GM19238 (cell line): ENCODE data around the gene POLRMT.
A peak's percentile ranks its signal among the peaks of the same experiment; 100 is the strongest.
"Not testable (repeated sequence)": the region's sequence is repeated elsewhere in the genome, so short reads cannot be mapped to it uniquely, and the experiment has no call there.

Source experiments
- DNase-seq: peaks from one replicate; pipeline ENCODE4 v3.0.0; 2011; ENCODE audit warnings: low spot score; ENCODE audit not compliant: insufficient read length

Gene POLRMT

DNA sequence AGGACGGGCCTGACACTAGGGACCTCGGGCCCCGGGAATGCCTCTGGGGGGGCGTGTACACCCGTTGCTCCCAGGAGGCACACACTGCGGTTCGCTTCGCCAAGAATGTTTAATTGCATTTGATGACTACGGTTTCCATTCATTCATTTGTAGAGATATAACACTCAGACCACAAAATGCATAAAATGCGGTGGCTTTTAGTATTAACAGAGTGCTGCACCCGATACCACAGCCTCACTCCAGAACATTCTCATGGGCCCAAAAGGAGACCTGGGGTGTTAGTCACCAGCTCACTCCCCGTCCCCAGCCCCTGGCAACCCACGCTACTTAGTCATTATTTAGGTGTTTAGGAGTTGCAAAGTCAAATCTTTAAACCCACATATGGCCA, 21.9 kb downstream of the POLRMT start:
- DNase-seq = no peak

DNA sequence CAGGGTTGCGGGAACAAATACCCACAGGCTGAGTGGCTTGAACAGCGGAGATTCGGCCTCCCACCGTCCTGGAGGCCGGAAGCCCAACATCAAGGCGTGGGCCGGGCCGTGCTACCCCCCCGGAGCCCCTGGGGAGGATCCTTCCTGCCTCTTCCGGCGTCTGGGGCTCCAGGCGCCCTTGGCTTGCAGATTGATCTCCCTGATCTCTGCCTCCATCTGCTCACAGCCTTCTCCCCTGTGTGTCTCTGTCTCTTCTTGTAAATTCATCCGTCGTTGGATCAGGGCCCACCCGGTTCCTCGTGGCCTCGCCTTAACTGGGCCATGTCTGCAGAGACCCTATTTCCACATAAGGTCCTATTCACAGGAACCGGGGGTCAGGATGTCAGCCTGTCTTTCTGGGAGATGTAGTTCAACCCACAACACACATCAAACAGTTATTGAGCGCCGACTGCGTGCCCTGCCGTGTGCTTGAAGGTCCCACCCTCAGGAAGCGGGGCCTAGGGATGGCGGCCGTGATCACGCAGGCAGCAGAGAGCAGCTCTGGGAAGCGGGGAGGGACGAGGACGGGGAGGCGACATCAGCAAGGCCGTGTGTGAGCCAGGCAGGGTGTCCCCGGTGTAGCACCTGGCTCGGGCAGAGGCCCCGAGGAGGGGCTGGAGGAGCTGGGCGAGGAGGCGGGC, 22.4 kb downstream of the POLRMT start:
- DNase-seq = peak; percentile 75

DNA sequence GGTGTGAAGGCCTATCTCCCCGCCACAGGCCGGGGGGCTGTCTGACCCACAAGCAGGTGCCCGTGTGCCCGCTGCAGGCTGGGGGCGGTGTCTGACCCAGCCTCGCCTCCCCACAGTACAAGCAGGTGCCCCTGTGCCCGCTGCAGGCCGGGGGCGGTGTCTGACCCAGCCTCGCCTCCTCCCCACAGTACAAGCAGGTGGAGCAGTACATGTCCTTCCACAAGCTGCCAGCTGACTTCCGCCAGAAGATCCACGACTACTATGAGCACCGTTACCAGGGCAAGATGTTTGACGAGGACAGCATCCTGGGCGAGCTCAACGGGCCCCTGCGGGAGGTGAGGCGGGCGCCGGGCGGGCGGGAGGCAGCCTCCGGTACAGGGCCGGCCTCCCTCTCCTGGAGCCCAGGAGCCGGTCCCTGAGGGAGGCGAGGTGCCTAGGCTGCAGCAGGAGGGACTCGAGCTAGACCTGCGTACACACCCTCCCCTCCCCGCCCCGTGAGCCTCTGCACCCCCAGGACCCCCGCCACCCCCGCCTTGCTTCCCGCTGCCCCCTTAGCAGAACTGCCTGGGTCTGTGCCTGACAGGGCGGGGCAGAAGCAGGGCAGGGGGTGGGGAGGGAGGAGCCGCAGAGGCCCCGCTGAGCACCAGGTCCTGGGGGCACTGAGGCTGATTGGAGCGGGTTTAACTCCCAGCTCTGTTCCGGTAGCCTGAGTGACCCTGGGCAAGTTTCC, 23.1 kb downstream of the POLRMT start:
- peak; percentile 37 for DNase-seq

DNA sequence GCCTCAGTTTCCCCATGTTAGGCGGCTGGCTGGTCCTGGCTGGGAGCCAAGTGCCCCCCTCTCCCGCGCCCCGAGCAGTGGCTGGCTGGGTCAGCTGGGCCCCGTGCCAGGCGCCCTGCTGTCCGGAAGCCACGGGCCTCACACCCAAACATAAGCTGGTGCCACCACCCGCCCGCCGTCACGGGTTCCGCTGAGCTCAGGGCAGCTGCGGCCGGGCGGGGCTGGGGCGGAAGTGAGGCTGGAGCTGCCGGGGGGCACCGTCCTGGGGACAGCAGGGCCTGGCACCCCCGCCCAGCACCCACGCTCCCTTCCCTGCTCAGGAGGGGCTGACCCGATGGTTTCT, 24.4 kb downstream of the POLRMT start:
- no peak for DNase-seq

DNA sequence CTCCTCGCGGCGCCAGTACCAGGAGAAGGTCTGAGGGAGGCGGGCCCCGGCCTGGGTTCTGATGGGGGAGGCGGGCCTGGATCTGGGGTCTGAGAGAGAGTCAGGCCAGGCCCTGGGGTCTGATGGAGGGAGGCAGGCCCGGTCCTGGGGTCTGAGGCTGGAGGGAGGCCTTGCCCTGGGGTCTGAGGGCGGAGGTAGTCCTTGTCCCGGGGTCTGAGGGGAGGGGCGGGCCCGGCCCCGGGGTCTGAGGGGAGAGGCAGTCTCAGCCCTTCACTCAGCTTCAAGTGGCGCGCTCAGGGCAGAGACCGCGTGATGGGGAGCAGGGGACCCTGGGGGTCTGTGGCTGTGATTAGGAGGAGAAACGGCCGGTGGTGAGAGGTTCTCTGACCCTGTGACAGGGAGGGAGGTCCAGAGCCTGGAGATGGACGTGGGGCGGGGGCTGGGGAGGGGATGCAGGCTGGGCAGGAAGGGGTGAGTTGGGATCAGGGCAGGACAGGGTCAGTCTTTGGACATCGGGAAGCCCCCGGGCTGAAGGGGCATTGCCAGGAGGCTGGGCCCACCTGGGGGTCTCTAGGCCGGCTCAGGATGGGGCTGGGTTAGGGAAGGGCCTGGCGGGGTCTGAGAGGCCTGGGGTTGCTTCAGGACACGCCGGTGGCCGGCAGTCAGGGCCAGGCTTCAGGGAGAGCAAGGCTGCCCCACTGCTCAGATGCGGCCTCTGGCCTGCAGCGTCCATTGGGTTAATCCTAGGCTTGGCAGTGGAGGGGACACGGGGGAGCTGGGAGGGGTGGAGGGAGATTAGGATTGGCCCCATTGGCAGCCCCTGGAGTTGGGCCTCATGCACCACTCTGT, 25.0 kb downstream of the POLRMT start:
- DNase-seq = no peak

DNA sequence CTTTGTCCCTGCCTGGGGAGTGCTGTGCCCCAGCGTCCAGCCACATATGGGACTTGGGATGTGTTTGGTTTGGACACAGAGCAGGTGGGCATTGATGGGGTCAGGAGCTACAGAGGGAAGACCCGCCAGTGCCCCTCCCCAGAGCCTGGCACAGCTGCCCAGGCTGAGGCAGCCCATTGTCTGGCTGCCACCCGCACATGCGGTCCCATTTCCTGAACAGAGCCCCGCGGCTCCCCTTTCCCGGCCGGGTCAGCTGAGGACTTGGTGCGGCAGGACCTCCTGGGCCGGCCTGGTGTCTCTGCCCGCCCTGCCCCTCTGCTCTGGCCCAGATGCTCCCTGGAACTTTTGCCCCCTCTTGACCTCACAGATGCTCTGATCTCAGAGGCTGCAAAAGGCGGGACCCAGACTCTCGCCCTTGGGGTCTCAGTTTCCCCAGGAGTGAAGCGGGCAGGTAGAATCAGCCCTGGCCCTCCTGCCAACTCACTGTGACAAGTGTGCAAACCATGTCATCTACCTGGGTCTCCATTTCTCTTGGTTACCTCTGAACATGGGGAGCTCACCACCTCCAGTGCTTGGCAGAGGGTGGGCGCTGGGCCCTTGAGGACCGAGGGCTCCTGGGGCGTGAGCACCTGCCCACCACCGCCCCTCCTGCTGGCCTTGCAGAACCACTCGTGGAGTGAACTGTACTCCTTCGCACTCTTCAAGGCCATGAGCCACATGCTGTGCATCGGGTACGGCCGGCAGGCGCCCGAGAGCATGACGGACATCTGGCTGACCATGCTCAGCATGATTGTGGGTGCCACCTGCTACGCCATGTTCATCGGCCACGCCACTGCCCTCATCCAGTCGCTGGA, 25.8 kb downstream of the POLRMT start:
- DNase-seq = no peak

DNA sequence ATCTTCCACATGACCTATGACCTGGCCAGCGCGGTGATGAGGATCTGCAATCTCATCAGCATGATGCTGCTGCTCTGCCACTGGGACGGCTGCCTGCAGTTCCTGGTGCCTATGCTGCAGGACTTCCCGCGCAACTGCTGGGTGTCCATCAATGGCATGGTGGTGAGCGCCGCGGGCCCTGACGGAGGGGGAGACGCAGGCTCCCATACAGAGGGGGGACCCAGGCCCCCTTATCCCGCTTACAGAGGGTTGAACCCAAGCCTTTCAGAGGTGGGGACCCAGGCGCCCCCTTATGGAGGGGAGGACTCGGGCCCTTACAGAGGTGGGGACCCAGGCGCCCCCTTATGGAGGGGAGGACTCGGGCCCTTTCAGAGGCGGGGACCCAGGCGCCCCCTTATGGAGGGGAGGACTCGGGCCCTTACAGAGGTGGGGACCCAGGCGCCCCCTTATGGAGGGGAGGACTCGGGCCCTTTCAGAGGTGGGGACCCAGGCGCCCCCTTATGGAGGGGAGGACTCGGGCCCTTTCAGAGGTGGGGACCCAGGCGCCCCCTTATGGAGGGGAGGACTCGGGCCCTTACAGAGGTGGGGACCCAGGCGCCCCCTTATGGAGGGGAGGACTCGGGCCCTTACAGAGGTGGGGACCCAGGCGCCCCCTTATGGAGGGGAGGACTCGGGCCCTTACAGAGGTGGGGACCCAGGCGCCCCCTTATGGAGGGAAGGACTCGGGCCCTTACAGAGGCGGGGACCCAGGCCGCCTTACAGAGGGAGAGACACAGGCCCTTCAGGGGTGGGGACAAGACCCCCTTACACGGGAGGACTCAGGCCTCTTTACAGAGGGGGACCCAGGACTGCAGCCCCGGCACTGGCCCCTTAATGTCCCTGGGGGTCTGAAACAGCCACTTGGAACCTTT, 28.0 kb downstream of the POLRMT start:
- DNase-seq = not testable (repeated sequence)

DNA sequence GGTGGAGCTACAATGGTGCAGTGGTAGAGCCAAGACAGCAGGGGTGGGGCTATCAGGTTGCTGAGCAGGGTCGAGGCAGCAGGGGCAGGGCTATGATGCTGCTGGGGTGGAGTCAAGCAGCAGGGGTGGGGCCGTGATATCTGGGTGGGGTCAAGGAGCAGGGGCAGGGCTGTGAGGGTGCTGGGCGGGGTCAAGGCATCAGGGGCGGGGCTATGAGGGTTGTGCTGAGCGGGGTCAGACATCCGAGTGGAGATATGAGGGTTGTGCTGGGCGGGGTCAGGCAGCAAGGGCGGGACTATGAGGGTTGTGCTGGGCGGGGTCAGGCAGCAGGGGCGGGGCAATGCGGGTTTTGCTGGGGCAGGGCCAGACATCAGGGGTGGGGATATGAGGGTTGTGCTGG, 29.0 kb downstream of the POLRMT start:
- no peak for DNase-seq

DNA sequence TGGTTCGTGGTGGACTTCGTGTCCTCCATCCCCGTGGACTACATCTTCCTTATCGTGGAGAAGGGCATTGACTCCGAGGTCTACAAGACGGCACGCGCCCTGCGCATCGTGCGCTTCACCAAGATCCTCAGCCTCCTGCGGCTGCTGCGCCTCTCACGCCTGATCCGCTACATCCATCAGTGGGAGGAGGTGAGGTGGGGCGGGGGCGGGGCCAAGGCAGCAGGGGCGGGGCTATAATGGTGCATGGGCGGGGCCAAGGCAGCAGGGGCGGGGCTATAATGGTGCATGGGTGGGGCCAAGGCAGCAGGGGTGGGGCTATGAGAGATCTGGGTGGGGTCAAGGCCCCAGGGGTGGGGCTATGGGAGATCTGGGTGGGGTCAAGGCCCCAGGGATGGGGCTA, 29.6 kb downstream of the POLRMT start:
- not testable (repeated sequence) for DNase-seq

DNA sequence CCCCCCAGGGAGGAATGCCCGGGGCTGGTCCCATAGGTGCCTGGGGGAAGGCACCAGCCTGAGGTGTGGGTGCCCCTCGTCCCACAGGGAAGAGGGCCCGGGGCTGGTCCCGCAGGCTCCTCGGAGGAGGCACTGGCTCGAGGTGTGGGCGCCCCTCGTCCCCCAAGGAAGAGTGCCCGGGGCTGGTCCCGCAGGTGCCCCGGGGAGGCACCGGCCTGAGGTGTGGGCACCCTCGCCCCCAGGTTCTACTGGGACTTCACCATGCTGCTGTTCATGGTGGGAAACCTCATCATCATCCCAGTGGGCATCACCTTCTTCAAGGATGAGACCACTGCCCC, 30.1 kb downstream of the POLRMT start:
- DNase-seq = not testable (repeated sequence)

DNA sequence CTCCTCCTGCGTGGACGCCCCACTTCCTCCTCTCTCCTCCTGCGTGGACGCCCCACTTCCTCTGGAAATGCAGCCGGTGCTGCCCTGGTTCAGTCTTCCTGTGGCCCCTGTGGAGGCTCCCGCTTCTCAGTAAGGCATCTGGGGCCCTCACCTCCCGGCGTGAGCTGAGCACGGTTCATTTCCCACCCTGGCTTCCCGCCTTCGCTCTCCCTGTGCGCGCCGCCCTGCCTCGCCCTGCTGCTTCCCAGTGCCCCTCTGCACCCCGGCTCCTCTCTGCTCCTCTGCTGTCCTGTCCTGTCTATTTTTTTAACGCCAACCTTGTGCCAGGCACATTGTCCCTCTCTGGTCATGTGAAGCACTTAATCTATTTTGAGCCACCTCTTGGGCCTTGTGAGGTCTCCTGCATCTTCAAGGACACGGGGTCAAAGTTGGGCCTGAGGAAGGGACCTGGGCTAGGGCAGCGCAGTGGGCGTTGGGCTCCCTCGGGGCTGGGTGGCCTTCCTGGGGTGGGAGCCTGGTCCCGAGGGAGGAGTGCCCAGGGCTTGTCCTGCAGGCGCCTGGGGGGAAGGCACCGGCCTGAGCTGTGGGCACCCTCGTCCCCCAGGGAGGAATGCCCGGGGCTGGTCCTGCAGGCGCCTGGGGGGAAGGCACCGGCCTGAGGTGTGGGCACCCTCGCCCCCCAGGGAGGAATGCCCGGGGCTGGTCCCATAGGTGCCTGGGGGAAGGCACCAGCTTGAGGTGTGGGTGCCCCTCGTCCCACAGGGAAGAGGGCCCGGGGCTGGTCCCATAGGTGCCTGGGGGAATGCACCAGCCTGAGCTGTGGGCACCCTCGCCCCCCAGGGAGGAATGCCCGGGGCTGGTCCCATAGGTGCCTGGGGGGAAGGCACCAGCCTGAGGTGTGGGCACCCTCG, 30.7 kb downstream of the POLRMT start:
- no peak for DNase-seq

DNA sequence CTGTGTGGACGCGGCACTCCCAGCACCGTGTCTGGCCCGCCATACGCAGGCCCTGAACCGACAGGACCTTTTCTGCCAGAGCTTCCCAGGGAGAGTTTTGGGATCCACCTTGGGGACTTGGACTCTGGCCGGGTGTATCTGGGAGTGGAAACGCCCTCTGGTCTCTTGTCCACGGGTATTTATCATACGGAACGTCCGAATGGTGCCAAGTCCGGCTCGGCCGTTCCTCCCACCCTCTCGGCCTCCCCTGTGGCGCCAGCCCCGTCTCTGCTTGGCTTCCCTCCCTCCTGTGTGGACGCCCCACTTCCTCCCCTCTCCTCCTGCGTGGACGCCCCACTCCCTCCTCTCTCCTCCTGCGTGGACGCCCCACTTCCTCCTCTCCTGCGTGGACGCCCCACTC, 31.5 kb downstream of the POLRMT start:
- no peak for DNase-seq

DNA sequence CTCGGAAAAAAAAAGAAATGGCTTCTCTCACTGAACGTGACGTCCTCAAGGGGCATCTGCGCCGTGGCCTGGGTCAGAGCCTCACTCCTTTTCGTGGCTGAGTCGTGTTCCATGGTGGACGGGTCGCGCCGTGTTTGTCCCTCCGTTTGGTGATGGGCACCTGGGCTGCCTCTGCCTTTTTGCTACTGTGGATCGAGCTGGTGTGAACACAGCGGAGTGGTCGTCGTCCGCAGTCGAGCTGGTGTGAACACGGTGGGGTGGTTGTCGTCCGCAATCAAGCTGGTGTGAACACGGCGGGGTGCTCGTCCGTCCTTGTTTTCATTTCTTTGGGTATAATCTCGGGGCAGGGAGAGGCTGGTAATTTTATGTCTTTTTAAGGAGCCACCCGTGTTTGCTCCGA, 32.0 kb downstream of the POLRMT start:
- no peak for DNase-seq

DNA sequence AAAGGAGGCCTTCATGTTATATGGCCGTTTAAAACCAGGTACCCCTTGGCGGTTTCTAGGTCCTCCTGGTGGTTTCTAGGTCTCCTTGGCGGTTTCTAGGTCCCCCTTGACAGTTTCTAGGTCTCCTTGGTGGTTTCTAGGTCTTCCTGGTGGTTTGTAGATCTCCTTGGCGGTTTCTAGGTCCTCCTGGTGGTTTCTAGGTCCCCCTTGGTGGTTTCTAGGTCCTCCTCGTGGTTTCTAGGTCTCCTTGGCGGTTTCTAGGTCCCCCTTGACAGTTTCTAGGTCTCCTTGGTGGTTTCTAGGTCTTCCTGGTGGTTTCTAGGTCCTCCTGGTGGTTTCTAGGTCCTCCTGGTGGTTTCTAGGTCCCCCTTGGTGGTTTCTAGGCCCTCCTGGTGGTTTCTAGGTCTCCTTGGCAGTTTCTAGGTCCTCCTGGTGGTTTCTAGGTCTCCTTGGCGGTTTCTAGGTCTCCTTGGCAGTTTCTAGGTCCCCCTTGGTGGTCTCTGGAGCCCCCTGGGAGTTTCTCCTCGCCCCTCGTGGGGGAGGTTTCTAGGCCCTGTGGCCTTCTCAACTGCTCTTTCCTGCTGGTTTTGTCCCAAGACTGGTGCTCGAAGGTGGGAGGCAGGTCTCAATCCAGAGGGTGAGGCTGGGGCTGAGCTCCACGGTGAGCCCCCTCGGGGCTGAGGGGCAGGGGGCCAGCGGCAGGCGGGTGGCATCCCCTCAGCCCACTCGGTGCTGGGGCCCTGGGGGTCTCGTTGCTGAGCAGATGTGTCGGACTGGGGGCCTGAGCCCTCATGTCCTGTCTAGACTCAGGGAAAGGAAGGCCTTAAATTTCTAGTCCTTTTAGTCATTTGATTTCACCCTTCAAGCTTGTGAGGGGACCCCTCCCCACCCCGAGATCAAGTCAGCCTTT, 35.7 kb downstream of the POLRMT start:
- DNase-seq = no peak

DNA sequence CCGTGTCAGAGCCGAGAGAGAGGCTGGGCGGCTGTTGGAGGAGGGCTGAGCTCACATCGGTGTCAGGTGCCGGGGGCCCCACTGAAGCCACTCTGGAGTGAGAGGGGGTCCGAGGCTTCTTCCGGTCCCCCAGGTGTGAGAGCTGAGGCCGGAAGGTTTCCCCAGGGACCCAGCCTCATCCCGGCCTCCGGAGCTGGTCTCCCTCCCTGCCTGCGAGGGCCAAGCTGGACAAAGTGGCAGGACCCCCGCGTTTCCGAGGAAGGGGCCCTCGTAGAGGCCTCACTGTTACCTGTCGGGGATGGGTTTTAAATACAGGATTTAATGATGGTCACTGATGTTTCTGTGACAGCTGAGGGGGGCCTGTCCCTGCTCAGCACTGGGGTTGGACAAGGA, 37.1 kb downstream of the POLRMT start:
- no peak for DNase-seq

DNA sequence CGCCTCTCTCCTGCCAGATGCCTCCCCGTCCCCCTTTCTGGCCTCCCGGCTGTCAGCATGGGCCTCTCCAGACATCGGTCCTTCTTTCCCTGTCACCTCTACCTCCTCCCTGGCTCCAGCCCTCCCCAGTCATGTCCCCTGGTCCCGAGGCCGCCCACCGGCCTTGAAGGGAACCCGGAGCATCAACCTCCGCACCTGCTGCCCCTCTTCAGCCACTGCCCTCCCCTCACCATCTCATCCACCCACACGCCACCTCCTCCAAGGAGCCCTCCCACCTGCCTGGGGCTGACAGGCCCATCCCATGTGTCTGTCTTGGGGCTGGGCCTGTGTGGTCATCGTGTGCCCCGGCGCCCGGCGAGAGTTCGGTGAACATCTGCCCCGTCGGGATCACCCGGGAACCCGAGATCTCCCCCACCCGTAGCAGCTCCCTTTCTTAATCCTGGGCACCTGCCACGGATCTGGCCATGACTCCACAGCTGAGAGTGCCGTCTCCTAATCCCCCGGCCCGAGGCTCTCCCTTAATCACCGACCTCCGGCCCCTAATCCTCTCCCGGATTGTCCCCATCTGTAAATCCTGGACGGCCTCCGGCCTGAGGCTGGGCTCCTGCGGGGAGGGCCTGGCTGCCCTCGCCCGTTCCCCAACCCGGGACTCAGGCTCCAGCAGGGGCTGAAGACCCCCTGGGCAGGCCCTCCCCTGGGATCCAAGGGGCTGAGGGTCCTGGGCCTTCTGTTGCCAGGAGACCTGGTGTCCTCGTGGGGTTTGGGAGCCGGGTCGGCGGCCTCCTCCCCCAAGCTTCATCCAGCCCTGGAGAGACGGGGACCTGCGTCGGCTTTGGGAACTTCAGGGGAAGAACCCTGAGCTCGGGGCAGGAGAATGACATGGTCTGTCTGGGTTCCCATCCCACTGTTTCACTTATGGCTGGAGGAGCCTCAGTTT, 37.7 kb downstream of the POLRMT start:
- no peak for DNase-seq

DNA sequence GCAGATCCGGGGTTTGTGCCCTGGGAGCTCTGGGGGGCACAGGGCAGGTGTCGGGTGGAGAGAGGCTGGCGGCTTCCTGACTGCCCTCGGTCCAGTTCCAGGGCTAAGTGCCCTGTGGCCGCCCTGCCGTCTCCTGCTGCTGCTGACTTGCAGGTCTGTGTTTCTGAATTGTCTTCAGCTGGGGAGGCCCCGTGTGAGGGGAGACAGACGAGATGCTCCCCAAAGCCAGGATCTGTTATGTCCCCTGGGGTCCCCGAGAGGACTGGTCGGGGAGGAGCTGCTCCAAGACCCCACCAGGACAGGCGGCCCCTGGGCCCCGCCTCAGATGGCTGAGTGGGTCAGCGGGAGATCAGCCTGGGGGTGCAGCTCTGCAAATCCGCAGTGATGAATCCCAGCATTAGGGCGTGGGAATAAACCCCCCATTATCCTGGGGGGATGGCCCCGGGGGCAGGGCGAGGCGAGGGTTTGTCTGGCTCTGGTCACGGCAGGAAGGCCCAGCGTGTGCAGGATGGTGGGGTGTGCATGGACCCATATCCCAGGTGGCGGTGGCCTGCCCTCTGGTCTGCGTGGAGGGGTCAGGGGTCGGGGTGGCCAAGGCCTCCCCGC, 39.0 kb downstream of the POLRMT start:
- no peak for DNase-seq
